SW 1271 (cell line): ENCODE results near the gene USE1.

Experiments
- DNase-seq, 2 experiments: peaks; one replicate each; lab custom pipeline; 2025; lab: John Stamatoyannopoulos, UW

USE1 gene

GRCh38 chr19:17205237-17206140, 9.7 kb upstream of the USE1 start:
- peak in 1 of 2 experiments; percentile 24 for DNase-seq

DNA sequence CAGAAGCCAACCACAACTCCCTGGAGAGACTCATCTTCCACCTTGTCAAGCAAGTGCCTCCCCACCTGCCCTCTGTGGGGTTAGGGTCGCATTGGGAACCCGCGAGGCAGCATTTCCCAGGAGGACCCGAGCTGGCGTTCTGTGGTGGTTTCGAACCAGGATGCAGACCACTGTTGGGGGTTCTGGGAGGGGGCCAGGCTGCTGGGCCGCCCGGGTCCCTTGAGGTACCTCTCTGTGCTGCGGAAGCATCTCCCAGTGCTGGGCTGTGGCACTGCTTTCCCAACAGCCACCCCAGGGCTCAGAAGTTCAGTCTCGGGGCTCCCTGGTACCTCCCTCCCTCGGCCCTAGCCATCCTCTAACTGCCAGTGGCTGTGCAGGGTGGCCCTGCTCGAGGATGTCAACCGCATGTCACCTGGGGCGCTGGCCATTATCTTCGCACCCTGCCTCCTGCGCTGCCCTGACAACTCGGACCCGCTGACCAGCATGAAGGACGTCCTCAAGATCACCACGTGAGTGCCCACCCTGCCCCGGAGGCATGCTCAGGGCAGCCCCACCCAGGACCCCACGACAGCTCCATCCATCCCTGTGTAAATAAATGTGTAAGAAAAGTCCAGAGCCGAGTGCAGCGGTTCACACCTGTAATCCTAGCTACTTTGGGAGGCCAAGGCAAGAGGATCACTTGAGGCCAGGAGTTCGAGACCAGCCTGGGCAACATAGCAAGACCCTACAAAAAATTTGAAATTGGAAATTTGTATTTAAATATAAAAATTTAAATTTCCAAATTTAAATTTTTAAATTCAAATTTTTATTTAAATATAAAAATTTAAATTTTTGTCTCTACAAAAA, 8.2 kb upstream of the USE1 start:
- DNase-seq: no peak

- DNase-seq: peak in 1 of 2 experiments; percentile 18
These were observed 5.8 kb upstream of the USE1 start for GRCh38 chr19:17209126-17210036.

DNA sequence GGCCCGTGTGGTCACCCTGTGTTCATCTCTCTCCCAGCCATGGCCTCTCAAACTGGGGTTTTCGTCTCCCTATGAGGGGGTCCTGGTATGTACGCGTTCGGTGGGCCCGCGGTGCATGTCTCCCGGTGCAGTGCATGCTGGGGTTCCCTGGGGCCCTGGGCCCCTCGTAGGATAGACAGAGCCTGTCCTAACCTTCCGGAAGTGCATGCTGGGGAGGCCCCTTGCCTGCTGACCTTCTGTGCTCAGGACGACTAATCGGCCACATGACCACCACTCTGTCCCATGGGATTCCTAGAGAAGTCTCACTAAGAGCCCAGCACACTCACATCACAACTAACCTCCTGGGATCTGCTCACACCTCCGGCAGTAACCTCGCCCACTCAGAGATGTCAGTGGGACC, 4.9 kb upstream of the USE1 start:
- DNase-seq: no peak

DNA sequence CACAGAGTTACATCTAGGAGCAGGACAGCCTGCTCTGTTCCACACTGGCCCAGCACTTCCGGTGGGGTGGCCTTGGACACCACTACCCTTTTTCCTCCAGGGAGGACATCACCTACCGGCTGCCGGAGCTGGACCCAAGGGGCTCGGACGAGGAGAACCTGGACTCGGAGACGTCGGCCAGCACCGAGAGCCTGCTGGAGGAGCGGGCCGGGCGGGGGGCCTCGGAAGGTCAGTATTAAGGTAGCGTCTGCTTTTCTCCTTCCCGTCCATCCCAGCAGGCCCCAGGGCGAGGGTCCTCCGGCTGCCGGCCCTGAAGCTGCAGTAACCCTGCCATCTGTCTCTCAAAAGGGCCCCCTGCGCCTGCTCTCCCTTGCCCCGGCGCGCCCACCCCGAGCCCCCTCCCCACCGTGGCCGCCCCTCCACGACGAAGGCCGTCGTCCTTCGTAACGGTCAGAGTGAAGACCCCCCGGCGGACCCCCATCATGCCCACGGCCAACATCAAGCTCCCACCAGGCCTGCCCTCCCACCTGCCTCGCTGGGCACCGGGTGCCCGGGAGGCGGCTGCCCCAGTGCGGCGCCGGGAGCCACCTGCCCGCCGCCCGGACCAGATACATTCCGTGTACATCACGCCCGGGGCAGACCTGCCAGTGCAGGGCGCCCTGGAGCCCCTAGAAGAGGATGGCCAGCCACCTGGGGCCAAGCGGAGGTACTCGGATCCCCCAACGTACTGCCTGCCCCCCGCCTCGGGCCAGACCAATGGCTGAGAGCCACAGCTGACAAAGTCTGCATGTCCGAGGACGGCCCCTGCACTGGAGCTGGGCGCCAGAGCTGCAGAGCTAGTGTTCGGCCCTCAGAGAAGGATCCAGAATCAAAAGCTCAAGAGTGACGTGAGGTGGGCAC, 3.4 kb upstream of the USE1 start:
- no peak for DNase-seq

GRCh38 chr19:17213334-17213733, 1.8 kb upstream of the USE1 start:
- DNase-seq: no peak

GRCh38 chr19:17214508-17215126, 540 bp upstream of the USE1 start:
- no peak for DNase-seq

- no peak for DNase-seq
These were observed 1.0 kb downstream of the USE1 start for GRCh38 chr19:17216058-17216670.

DNA sequence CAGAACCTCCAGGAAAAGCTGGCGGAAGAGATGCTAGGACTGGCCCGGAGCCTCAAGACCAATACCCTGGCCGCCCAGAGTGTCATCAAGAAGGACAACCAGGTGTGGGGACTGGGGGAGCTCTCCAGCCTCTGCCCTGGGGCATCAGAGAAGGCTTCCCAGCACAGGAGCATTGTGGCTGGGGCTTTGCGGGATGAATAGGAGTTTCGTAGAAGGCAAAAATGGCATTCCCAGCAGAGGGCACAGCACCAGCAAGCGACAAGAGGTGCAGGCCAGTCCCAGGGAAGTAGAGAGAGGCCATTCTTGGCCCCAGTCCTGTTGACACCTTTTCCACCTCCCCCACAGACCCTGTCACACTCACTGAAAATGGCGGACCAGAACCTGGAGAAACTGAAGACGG, 4.1 kb downstream of the USE1 start:
- DNase-seq: no peak

DNA sequence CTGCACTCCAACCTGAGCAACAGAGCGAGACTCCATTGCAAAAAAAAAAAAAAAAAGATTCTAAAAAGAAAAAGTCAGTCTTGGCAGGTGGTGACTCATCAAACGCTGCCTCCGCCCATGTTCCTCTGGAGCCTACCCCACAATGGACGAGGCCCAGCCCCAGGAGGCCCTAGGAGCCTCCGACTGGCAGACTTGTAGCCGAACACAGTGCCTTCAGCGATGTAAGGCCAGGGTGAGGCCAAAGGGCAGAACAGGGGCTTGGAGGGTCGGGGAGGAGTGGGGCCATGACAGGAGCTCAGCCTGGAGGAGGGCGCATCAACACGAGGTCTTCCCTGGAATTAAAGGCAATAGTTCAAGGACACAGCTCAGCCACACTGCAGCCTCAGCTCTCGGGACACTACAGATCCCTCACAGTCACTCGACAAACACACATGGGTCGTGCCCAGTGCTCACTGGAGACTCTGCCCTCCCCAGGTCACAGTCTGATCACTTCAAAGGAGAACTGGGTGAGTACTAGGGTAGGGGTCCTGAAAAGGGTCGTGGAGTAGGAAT, 5.1 kb downstream of the USE1 start:
- DNase-seq: peak in 1 of 2 experiments; percentile 48

- no peak for DNase-seq
These were observed 9.9 kb downstream of the USE1 start for GRCh38 chr19:17225053-17225452.

- DNase-seq: peak; percentile 93 to 96
These were observed 11.1 kb downstream of the USE1 start, which contains the start of gene OCEL1 for GRCh38 chr19:17226002-17226933. TSS of gene OCEL1 (plus strand) at chr19:17226226. CDS start at chr19:17226248, 22 bp downstream.

DNA sequence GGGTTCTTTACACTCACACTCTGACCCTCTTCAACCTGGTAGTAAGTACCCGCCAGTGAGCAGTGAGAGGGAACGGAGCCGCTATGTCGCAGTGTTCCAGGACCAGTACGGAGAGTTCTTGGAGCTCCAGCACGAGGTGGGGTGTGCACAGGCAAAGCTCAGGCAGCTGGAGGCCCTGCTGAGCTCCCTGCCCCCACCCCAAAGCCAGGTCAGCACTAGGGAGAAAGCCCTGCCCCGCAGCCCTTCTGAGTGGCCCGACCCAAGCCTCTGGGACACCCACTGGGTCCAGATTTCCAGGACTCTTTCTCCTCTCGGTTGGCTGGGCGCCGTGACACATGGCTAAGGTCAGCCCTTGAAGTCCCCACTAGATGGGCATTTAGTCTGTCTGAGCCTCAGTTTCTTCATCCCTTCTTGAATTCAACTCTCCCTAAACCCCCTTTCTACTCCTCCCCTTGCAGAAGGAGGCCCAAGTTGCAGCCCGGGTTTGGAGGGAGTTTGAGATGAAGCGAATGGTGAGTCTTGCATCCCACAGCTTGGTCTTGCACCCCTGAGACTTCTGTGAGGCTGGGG, 12.7 kb downstream of the USE1 start:
- DNase-seq: no peak

DNA sequence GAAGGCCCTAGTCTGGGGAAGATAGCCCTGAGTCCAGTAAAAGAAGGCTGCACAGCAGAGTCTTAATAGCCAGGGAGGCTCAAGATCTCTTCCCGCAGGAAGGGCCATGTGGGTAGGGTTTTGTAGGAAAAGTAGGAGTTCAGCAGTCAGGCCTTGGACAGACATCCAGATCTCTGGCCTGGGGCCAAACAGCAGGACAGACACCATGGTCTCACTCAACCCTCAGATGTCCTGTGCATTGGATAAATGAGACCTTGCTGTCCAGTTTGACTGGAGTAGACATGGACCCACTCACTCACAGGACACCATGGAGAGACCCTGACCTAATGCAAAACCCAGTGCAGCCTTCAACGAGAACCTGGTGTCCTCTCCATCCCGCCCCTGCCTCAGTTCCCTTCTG, 14.7 kb downstream of the USE1 start:
- DNase-seq: no peak

GRCh38 chr19:17232258-17232657, 17.1 kb downstream of the USE1 start:
- no peak for DNase-seq

GRCh38 chr19:17234911-17235299, 19.7 kb downstream of the USE1 start:
- peak in 1 of 2 experiments; percentile 57 for DNase-seq

DNA sequence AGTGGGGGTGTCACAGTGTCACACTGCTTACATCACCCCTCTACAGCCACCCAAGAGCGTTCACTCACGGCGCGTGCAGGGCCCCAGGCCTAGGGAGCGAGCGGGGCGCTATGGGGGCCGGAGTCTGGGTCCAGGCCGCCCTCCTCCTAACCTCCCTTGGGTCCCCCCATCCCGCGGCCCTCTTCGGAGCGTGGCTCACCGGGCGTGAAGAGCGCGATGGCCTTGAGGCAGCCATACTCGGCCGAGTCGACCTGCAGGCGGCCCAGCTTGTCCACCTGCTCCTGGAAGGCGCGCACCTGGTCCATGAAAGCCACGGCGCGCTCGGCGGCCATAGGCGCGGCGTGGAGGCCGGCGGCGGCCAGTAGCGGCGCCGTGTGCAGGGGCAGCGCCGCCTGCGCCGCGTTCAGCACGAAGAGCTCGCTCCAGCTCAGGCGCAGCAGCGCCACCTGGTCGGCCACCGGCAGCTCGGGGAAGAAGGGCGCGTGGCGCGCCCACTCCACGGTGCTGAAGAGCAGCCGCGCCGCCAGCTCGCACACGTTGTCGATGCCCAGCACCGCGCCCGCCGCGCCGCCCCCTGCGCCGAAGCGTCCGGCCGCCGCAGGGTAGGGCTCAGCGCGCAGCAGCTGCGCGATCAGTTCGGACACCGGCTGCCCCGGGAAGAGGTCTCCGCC, 20.3 kb downstream of the USE1 start:
- DNase-seq: peak in 1 of 2 experiments; percentile 67
